Measurements from ENCODE around the gene MPV17.
"Not testable (repeated sequence)": the region's sequence is repeated elsewhere in the genome, so short reads cannot be mapped to it uniquely, and the experiment has no call there.

- not testable (repeated sequence) for TF ChIP-seq CTCF, POLR2A (IDR thresholded peaks at IDR 0.05)
Measured at GRCh38 chr2:27300606-27301005, 22.3 kb downstream of the MPV17 start.

All from adrenal gland (tissue), 5 donors.